ENCODE results near the gene YTHDC1.
A peak's percentile ranks its signal among the peaks of the same experiment; 100 is the strongest.

YTHDC1 gene

GRCh38 chr4:68358988-68359387 lies 9.1 kb upstream of the YTHDC1 start:
- DNase-seq: no peak

- DNase-seq: no peak
Measured at GRCh38 chr4:68352791-68353190, 2.9 kb upstream of the YTHDC1 start.

GRCh38 chr4:68349279-68349648 lies 626 bp downstream of the YTHDC1 start:
- DNase-seq: no peak

- no peak for DNase-seq
Measured at GRCh38 chr4:68348577-68348976, 1.3 kb downstream of the YTHDC1 start.

GRCh38 chr4:68347845-68348244 lies 2.0 kb downstream of the YTHDC1 start:
- no peak for DNase-seq

- no peak for DNase-seq
Measured at GRCh38 chr4:68346461-68346860, 3.4 kb downstream of the YTHDC1 start.

- no peak for DNase-seq
Measured at GRCh38 chr4:68344785-68345184, 5.1 kb downstream of the YTHDC1 start.

- DNase-seq: no peak
Measured at GRCh38 chr4:68344049-68344448, 5.8 kb downstream of the YTHDC1 start.

GRCh38 chr4:68342134-68342533 lies 7.8 kb downstream of the YTHDC1 start:
- peak in 1 of 2 donors; percentile 7 for DNase-seq

GRCh38 chr4:68338625-68339024 lies 11.3 kb downstream of the YTHDC1 start:
- DNase-seq: no peak

GRCh38 chr4:68337522-68337921 lies 12.4 kb downstream of the YTHDC1 start:
- peak in 1 of 2 donors; percentile 19 for DNase-seq

GRCh38 chr4:68337004-68337403 lies 12.9 kb downstream of the YTHDC1 start:
- DNase-seq: no peak

- DNase-seq: no peak
Measured at GRCh38 chr4:68336530-68336929, 13.4 kb downstream of the YTHDC1 start.

- DNase-seq: no peak
Measured at GRCh38 chr4:68326141-68326540, 23.7 kb downstream of the YTHDC1 start.

GRCh38 chr4:68324519-68325262 lies 25.2 kb downstream of the YTHDC1 start:
- no peak for DNase-seq

GRCh38 chr4:68319040-68319439 lies 30.9 kb downstream of the YTHDC1 start:
- DNase-seq: no peak

GRCh38 chr4:68316193-68316969 lies 33.5 kb downstream of the YTHDC1 start:
- DNase-seq: no peak

- no peak for DNase-seq
Measured at GRCh38 chr4:68310651-68311247, 39.1 kb downstream of the YTHDC1 start.

GRCh38 chr4:68304731-68305130 lies 45.2 kb downstream of the YTHDC1 start:
- DNase-seq: no peak

GRCh38 chr4:68299492-68300457 lies 50.1 kb downstream of the YTHDC1 start:
- no peak for DNase-seq

GRCh38 chr4:68297137-68297536 lies 52.8 kb downstream of the YTHDC1 start:
- DNase-seq: no peak

- no peak for DNase-seq
Measured at GRCh38 chr4:68291256-68291655, 58.6 kb downstream of the YTHDC1 start.

- DNase-seq: no peak
Measured at GRCh38 chr4:68288393-68288740, 61.5 kb downstream of the YTHDC1 start.
